DOHH2 (cell line): ENCODE results near the gene DMXL2.
A peak's percentile ranks its signal among the peaks of the same experiment; 100 is the strongest.

Experiments
- H3F3A ChIP-seq: fragments of 200-600 bp; sonication (generic), shearing (Covaris generic); 2 replicates; pipeline ENCODE4 v1.6.0; 2016; ENCODE audit warnings: antibody characterized with exemption, mild to moderate bottlenecking; ENCODE audit not compliant: control insufficient read depth, insufficient read depth
- H3K27ac ChIP-seq: fragments of 200-600 bp; sonication (generic); 2 replicates; pipeline ENCODE4 v1.5.1; 2014; ENCODE audit warnings: low read depth, mild to moderate bottlenecking, low read length, moderate library complexity
- H3K27me3 ChIP-seq: fragments of 200-600 bp; sonication (generic); 2 replicates; pipeline ENCODE4 v1.6.1; 2014; ENCODE audit warnings: mild to moderate bottlenecking, low read length, mixed read lengths; ENCODE audit not compliant: control insufficient read depth
- H3K36me3 ChIP-seq: fragments of 200-600 bp; sonication (generic); 2 replicates; pipeline ENCODE4 v1.6.1; 2014; ENCODE audit warnings: mild to moderate bottlenecking, low read length, moderate library complexity, mixed read lengths; ENCODE audit not compliant: control insufficient read depth
- H3K4me1 ChIP-seq: fragments of 200-600 bp; sonication (generic); 2 replicates; pipeline ENCODE4 v1.6.1; 2014; ENCODE audit warnings: mild to moderate bottlenecking, low read length, mixed read lengths; ENCODE audit not compliant: control insufficient read depth
- H3K4me2 ChIP-seq: fragments of 200-600 bp; sonication (generic); 2 replicates; pipeline ENCODE4 v1.6.0; 2014; ENCODE audit warnings: mild to moderate bottlenecking, low read length, moderate library complexity
- H3K4me3 ChIP-seq: fragments of 200-600 bp; sonication (generic); 2 replicates; pipeline ENCODE4 v1.5.1; 2014; ENCODE audit warnings: mild to moderate bottlenecking, low read length, mixed read lengths
- H3K79me2 ChIP-seq: fragments of 200-600 bp; sonication (generic); 2 replicates; pipeline ENCODE4 v1.6.1; 2014; ENCODE audit warnings: mild to moderate bottlenecking, low read length, mixed read lengths; ENCODE audit not compliant: control insufficient read depth
- H3K9me2 ChIP-seq: fragments of 200-600 bp; sonication (generic); replicated peaks from 2 replicates; pipeline ENCODE4 v1.6.1; 2014; ENCODE audit warnings: mild to moderate bottlenecking, low read length, mixed read lengths; ENCODE audit not compliant: control insufficient read depth
- H3K9me3 ChIP-seq: fragments of 200-600 bp; sonication (generic); 2 replicates; pipeline ENCODE4 v1.6.1; 2014; ENCODE audit warnings: antibody characterized with exemption, low read length, mixed read lengths; ENCODE audit not compliant: control insufficient read depth, insufficient read depth
- H4K20me1 ChIP-seq: fragments of 200-600 bp; sonication (generic); 2 replicates; pipeline ENCODE4 v1.6.0; 2014; ENCODE audit warnings: low read depth, mild to moderate bottlenecking, antibody characterized with exemption, low read length, moderate library complexity; ENCODE audit not compliant: control insufficient read depth, insufficient read depth
- EZH2phosphoT487 ChIP-seq: fragments of 200-600 bp; sonication (generic); IDR thresholded peaks from 2 replicates; pipeline ENCODE4 v1.6.1; 2017; ENCODE audit warnings: borderline replicate concordance, mild to moderate bottlenecking, antibody characterized with exemption, low read length, moderate library complexity, mixed read lengths
- TF ChIP-seq, protein P1 (sequence below): fragments of 200-600 bp; sonication (generic); IDR thresholded peaks from one replicate; pipeline ENCODE4 v1.5.1; 2014; ENCODE audit warnings: antibody characterized with exemption, mild to moderate bottlenecking, low read depth, low read length; ENCODE audit not compliant: poor library complexity, severe bottlenecking

DMXL2 gene

DNA sequence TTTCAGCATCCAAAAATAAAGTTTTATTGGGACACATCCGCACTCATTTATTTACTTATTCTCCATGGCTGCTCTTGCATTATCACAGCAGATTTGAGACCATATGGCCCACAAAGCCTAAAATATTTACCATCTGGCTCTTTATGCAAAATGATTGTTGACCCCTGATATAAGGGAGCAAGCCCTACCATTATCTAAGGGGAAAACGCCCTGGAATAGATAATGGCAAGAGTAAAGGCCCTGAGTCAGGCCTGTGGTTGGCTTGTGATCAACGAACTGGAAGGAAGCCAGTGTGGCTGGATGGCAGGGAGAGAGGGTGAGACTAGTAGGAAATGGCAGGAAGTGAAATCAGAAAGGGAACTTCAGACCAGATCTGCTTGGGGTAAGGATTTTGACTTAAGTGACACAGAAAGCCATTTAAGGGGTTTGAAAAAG lies 24.6 kb upstream of the DMXL2 start:
- H3K4me1 ChIP-seq = peaks cover 29% of the 10 kb centered on the region
- peak overlapping the region; percentile 58 for H3K4me2 ChIP-seq
- no peaks in the 10 kb centered on the region for H3K36me3 ChIP-seq
- TF ChIP-seq, protein P1, sequence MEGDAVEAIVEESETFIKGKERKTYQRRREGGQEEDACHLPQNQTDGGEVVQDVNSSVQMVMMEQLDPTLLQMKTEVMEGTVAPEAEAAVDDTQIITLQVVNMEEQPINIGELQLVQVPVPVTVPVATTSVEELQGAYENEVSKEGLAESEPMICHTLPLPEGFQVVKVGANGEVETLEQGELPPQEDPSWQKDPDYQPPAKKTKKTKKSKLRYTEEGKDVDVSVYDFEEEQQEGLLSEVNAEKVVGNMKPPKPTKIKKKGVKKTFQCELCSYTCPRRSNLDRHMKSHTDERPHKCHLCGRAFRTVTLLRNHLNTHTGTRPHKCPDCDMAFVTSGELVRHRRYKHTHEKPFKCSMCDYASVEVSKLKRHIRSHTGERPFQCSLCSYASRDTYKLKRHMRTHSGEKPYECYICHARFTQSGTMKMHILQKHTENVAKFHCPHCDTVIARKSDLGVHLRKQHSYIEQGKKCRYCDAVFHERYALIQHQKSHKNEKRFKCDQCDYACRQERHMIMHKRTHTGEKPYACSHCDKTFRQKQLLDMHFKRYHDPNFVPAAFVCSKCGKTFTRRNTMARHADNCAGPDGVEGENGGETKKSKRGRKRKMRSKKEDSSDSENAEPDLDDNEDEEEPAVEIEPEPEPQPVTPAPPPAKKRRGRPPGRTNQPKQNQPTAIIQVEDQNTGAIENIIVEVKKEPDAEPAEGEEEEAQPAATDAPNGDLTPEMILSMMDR = no peak
- TF ChIP-seq EZH2phosphoT487 = no peak
- H3F3A ChIP-seq = peaks cover 11% of the 10 kb centered on the region; the same call in 1 of the 2 replicates
- H3K27me3 ChIP-seq = peaks cover 4% of the 10 kb centered on the region
- H3K4me3 ChIP-seq = peak overlapping the region; percentile 45
- H4K20me1 ChIP-seq = no peaks in the 10 kb centered on the region
- H3K79me2 ChIP-seq = no peaks in the 10 kb centered on the region
- H3K9me3 ChIP-seq = no peaks in the 10 kb centered on the region
- H3K9me2 ChIP-seq = no peaks in the 10 kb centered on the region
- H3K27ac ChIP-seq = peak overlapping the region; percentile 73

DNA sequence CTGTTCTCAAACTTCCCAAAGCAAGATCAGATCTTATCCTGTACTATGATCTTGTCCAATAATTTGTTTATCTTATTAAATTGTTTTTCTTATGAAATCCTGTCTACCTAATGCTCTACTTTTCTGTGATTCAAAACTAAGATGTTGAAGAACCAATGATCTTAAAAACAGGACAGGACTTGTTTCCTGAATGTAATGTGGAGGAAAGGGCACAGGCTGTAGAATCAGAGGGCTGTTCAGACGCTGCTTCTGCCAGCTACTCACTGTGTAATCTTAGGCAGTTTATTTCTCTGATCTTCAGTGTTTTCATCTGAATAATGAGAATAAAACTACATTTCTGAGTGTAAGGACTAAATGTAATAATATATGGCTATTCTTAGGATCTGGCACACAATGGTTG lies 20.1 kb upstream of the DMXL2 start:
- Histone ChIP-seq H4K20me1 (no peaks in the 10 kb centered on the region), H3K27me3 (no peaks in the 10 kb centered on the region), H3K4me2 (no peak overlapping the region), H3K4me1 (peaks cover 19% of the 10 kb centered on the region), H3K79me2 (no peaks in the 10 kb centered on the region), H3K36me3 (no peaks in the 10 kb centered on the region), H3K27ac (no peak overlapping the region), H3K9me3 (no peaks in the 10 kb centered on the region), H3K4me3 (no peak overlapping the region), H3K9me2 (no peaks in the 10 kb centered on the region), H3F3A (0 out of 2 replicates have a peak, but pooled peaks cover 6% of the 10 kb centered on the region)
- no peak for TF ChIP-seq EZH2phosphoT487
- TF ChIP-seq, protein P1 = no peak

DNA sequence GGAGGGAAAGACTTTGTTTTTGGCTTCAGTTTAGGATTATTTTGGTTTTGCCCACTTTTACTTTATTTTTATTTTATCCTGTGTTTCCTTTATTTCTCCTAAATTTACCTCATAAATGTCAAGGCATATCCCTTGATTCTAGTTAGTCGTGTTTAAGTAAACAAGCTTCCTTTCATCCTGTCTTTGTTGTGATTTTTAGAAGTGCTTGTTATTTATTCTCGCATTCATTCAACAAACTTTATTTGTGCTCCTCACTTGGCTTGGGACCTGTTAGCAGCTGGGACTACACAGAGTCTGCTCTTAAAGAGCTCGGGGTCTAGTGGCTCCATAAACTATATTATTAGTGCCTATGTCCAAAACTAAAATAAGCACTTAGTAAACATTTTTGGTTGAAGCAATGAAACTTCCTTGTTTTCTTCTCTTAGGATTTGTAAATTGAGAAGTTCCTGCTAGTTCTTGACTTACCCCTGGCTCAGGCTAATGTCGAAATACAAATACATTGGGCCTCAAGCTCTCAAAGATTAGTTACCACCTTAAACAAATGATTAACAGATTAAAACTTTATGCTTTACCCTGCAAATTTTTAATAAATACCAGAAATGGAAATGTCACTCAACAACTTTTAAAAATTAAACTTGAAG lies 19.0 kb upstream of the DMXL2 start:
- Histone ChIP-seq H3K4me2 (no peak overlapping the region), H3K36me3 (no peaks in the 10 kb centered on the region)

More for the DNA sequence above, 19.0 kb upstream of the DMXL2 start:
- Histone ChIP-seq H3K27ac (no peak overlapping the region), H3K9me3 (no peaks in the 10 kb centered on the region), H3K4me3 (no peak overlapping the region), H3F3A (0 out of 2 replicates have a peak, but pooled peaks cover under 1% of the 10 kb centered on the region), H3K9me2 (no peaks in the 10 kb centered on the region), H3K4me1 (peaks cover 8% of the 10 kb centered on the region), H4K20me1 (no peaks in the 10 kb centered on the region), H3K27me3 (no peaks in the 10 kb centered on the region), H3K79me2 (no peaks in the 10 kb centered on the region)
- no peak for TF ChIP-seq EZH2phosphoT487
- TF ChIP-seq, protein P1 = no peak
